Esophagus squamous epithelium (tissue), 5 donors: Measurements from ENCODE around the gene IBA57. TPM values are rescaled to one million over a fixed set of nuclear protein-coding genes. Genes with fewer than 3 reads are reported as not detected.

ENCODE experiments used
- DNase-seq: peaks from one replicate; lab custom pipeline; 2025; lab: John Stamatoyannopoulos, UW
- H3K27ac ChIP-seq, 4 donors: fragments of 200-600 bp; sonication (generic); one replicate each; pipeline ENCODE4 v1.5.1; 2016 to 2019; ENCODE audit warnings: mild to moderate bottlenecking in 1 of 4
- H3K27me3 ChIP-seq, 4 donors: fragments of 200-600 bp; sonication (generic); 1 replicate in 3 of 4; 2 replicates in 1 of 4; pipeline versions ENCODE4 v1.5.1 to v1.6.0; 2017 to 2021; ENCODE audit warnings: antibody characterized with exemption in 1 of 4
- H3K36me3 ChIP-seq, 3 donors: fragments of 200-600 bp; sonication (generic); one replicate each; pipeline ENCODE4 v1.5.1; 2016 to 2019
- H3K4me1 ChIP-seq, 3 donors: fragments of 200-600 bp; sonication (generic); one replicate each; pipeline ENCODE4 v1.5.1; 2017 to 2019
- H3K4me3 ChIP-seq, 4 donors: fragments of 200-600 bp; sonication (generic); 1 replicate in 3 of 4; 2 replicates in 1 of 4; pipeline ENCODE4 v1.5.1; 2016 to 2019; ENCODE audit warnings: mild to moderate bottlenecking in 2 of 4, moderate library complexity in 1 of 4
- H3K9me3 ChIP-seq, 3 donors: fragments of 200-600 bp; sonication (generic); one replicate each; pipeline ENCODE4 v1.5.1; 2016 to 2019
- POLR2A ChIP-seq, 4 donors: fragments of 450-650 bp; IDR thresholded peaks; one replicate each; pipeline ENCODE4 v1.6.1; 2017; ENCODE audit warnings: antibody characterized with exemption in 4 of 4, mild to moderate bottlenecking in 4 of 4, moderate library complexity in 3 of 4
- WGBS, 2 donors: methylation state at CpG; one replicate each; pipeline ENCODE4 v1.1.5; 2018; 5-methylcytosine and 5-hydroxymethylcytosine counted together
- intact Hi-C: fragments of 100-400 bp; cut with DNase I; formaldehyde crosslinking; loops from one replicate; pipeline ENCODE4 v1.15.0; 2022
- small RNA-seq, 4 donors: library from RNA; depleted of rRNA; stranded (forward); fragments of <200 nt; gene quantifications; one replicate each; pipeline ENCODE3, GENCODE V24; 2016
- total RNA-seq, 4 donors: library from RNA; depleted of rRNA; stranded (reverse); fragments of >200 nt; gene quantifications; one replicate each; pipeline ENCODE4 v1.1.0, GENCODE V29; 2016
- TF ChIP-seq, protein P1 (sequence below), 6 experiments: fragments of 450-650 bp in 4 of 6; fragments of 200-600 bp in 2 of 6; sonication (generic) in 2 of 6; IDR thresholded peaks; one replicate each; pipeline ENCODE4 v1.5.1; 2016 to 2019; ENCODE audit warnings: antibody characterized with exemption in 6 of 6, mild to moderate bottlenecking in 4 of 6, moderate library complexity in 4 of 6
- donor health status: DM: yes; HTN: yes; CAD: no.

The IBA57 gene
- total RNA-seq, 4 donors from 2014 or later: 4.8 to 9.1 (median 5.7) TPM

DNA sequence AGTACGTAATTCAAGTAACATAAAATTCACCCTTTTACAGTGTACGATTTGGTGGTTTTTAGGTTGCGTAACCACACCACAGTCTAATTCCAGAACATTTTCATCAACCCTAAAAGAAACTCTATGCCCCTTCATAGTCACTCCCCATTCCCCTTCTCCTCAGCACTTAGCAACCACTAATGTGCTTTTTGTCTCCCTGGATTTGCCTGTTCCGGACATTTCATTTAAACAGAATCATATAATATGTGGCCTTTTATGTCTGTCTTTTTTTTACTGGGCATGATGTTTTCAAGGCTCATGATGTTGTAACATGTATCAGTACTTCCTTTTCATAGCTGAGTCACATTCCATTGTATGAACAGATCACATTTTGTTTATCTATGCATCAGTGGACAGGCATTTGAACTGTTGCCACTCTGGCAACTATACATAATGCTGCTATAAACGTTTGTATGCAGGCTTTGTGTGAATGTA is 63.0 kb downstream of the IBA57 start:
- no peak for DNase-seq
- Histone ChIP-seq H3K9me3 (peaks cover 0 to 26% (median 14%) of the 10 kb centered on the region in 3 donors), H3K36me3 (peaks cover 0 to 65% (median 0%) of the 10 kb centered on the region in 3 donors), H3K27ac (peak overlapping the region; percentile 69 to 82 (median 72)), H3K4me1 (peaks cover 0 to 24% (median 8%) of the 10 kb centered on the region in 3 donors), H3K4me3 (no peak overlapping the region), H3K27me3 (no peaks in the 10 kb centered on the region)
- intact Hi-C loops: no loop called here
- no peak for TF ChIP-seq POLR2A (IDR thresholded peaks at IDR 0.05)
- TF ChIP-seq, protein P1, sequence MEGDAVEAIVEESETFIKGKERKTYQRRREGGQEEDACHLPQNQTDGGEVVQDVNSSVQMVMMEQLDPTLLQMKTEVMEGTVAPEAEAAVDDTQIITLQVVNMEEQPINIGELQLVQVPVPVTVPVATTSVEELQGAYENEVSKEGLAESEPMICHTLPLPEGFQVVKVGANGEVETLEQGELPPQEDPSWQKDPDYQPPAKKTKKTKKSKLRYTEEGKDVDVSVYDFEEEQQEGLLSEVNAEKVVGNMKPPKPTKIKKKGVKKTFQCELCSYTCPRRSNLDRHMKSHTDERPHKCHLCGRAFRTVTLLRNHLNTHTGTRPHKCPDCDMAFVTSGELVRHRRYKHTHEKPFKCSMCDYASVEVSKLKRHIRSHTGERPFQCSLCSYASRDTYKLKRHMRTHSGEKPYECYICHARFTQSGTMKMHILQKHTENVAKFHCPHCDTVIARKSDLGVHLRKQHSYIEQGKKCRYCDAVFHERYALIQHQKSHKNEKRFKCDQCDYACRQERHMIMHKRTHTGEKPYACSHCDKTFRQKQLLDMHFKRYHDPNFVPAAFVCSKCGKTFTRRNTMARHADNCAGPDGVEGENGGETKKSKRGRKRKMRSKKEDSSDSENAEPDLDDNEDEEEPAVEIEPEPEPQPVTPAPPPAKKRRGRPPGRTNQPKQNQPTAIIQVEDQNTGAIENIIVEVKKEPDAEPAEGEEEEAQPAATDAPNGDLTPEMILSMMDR (IDR thresholded peaks at IDR 0.05): no peak
- WGBS, 2 donors: 37 to 41% methylated on average over 5 of the region's 5 CpGs

DNA sequence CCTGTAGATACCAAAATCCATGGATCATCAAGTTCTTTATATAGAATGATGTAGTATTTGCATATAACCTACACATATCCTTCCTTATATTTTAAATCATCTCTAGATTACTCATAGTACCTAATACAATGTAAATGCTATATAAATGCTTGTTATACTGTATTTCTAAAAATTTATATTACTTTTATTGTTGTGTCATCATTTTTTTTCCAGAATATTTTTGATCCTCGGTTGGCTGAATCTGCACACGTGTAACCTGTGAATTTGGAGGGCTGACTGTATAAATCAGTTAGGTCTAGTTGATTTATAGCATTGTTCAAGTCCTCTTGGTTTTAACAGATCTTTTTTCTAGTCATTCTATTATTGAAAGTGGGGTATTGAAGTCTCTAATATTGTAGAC is 65.6 kb downstream of the IBA57 start:
- TF ChIP-seq POLR2A (IDR thresholded peaks at IDR 0.05): no peak
- TF ChIP-seq, protein P1 (IDR thresholded peaks at IDR 0.05): no peak
- no peak overlapping the region for H3K4me3 ChIP-seq
- H3K9me3 ChIP-seq: peaks cover 0 to 8% (median 0%) of the 10 kb centered on the region in 3 donors
- peaks cover 0 to 24% (median 8%) of the 10 kb centered on the region in 3 donors for H3K4me1 ChIP-seq
- H3K27ac ChIP-seq: no peak overlapping the region
- intact Hi-C loops: no loop called here
- peaks cover 0 to 53% (median 0%) of the 10 kb centered on the region in 3 donors for H3K36me3 ChIP-seq
- no peaks in the 10 kb centered on the region for H3K27me3 ChIP-seq
- no peak for DNase-seq
- 76 to 91% methylated on average over 2 of the region's 2 CpGs for WGBS, 2 donors

Small RNAs within 50 kb of the gene (small RNA-seq; reads per million reads assigned to genes)
- 0 reads per million in 4 donors for gene AL359510.1

Other genes with a start within 250 kb of the IBA57 start
- gene WNT9A, start 217.9 kb upstream of the IBA57 start, total RNA-seq: 1 to 10 TPM; 1.7 to 5.9 (median 2.8) TPM
- 1 to 10 TPM in 2 of 4 donors, under 1 TPM in 2; 0.76 to 2.7 (median 1.3) TPM for gene WNT3A, start 158.8 kb upstream of the IBA57 start, total RNA-seq
- 100 to 1,000 TPM; 279 to 327 (median 319) TPM for gene ARF1, start 83.1 kb upstream of the IBA57 start, total RNA-seq
- 10 to 100 TPM in 3 of 4 donors, 1 to 10 TPM in 1; 8.5 to 21.3 (median 18.1) TPM for gene C1orf35, start 62.5 kb upstream of the IBA57 start, total RNA-seq
- 10 to 100 TPM; 33.8 to 62.2 (median 51.2) TPM for gene MRPL55, start 56.5 kb upstream of the IBA57 start, total RNA-seq
- 100 to 1,000 TPM; 279 to 320 (median 302) TPM for gene GUK1, start 25.5 kb upstream of the IBA57 start, total RNA-seq
- gene GJC2, start 15.9 kb upstream of the IBA57 start, total RNA-seq: 1 to 10 TPM in 1 of 4 donors, under 1 TPM in 3; 0.48 to 2.7 (median 0.66) TPM
- gene OBSCN, start 42.2 kb downstream of the IBA57 start, total RNA-seq: 10 to 100 TPM in 2 of 4 donors, 1 to 10 TPM in 2; 4.0 to 53.2 (median 13.8) TPM
- 10 to 100 TPM; 15.2 to 30.8 (median 20.6) TPM for gene TRIM11, start 241.0 kb downstream of the IBA57 start, total RNA-seq